ENCODE results near the gene JAZF1.

The JAZF1 gene

DNA sequence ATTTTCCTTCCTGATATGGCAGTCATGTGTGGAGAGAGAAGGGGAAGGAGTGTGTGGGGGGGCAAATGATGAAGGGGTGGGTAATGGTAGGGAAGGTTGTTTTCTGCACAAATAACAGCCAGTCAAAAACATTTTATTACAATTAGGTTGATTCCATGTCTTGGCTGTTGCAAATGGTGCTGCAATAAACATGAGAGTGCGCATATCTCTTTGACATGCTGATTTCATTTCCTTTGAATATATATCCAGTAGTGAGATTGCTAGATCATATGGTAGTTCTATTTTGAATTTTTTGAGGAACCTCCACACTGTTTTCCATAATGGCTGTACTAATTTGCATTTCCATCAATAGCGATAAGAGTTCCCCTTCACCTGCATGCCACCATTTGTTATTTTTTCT lies 10.6 kb upstream of the JAZF1 start:
- no peak for DNase-seq

DNA sequence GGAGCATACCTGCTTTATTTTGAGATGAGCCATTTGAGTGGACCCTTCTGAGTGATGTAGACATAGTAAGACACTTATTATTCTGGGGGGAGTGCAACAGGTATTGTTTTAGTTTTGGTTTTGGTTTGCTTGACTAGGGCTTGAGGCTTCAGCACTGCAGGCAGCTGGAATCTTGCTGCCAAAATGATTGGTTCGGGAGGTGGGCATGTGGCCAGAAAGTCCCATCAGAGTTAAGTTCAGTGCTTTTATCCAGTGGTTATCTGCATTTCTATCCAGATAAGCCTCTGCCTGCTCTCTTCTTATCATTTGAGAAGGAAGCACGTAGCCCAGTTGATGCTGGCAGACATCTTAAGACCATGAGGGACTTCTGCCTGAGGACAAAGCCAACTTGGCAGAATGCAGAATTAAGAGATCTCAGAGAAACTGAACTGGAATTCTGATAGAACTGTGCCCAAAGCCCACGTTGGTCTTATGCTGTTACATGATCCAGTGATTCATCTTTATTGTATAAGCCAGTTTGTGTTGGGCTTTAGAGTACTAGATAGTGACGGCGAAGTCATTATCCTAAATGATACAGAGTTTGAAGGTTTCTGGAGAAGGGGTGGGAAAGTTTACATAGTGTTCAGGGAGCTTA lies 9.6 kb upstream of the JAZF1 start:
- DNase-seq, result no peak

DNA sequence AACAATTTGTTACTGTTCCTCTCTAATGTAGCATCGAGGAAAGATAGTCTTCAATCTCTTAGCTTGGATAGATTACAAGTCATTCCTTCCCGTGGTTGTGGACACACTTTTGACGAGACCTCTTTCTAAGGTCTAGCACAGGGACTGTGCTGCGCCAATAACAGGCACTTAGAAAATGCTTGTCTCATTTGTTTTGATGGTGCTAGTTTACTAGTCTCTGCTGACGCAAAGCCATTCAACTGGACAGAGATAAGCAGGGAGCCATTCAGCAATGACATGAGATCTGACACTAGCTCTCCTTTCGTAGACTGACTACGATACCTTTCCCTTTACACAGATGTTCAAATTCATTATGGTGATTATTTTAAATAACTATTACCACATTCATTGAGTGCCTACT lies 6.4 kb upstream of the JAZF1 start:
- DNase-seq, result no peak

DNA sequence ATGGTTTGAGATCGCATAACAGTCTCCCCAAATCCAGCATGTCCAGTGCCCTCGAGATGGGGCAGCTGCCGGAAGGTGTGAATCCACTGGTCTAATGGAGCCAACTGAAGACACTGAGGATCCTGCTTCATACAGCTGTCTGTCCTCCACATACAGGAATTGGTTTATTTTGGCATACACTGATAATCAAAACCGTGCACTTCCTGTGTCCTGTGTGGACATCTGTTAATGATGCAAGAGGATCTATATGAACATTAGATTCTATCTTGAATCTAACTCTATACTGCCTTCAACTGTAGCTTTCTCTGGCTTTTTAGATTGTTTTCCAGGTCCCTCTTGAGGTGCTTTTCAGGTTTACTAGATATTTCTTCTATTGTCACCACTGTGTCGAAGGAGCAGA lies 3.0 kb upstream of the JAZF1 start:
- DNase-seq, result peak; percentile 22

DNA sequence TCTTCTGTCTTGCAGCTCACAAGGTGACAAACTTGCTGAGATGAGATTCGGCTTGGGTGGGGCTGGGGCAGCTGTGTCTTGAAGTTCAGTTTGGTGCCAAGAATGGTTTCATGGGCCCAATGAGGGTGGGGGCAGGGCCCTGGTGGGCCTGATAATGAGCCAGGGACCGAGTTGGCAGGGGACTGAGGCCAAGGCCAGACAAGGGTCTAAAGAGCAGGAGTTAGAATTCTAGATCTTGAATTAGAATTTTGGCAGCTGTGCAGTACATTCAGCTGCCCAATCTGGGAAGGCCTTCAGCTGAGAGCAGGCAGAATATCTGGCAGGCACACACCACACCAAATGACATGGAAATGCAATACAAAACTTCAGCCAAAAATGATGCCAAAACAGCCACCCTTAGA lies 1.5 kb upstream of the JAZF1 start:
- DNase-seq, result no peak

- no peak for DNase-seq
Measured at GRCh38 chr7:28181416-28181815, 821 bp upstream of the JAZF1 start.

DNA sequence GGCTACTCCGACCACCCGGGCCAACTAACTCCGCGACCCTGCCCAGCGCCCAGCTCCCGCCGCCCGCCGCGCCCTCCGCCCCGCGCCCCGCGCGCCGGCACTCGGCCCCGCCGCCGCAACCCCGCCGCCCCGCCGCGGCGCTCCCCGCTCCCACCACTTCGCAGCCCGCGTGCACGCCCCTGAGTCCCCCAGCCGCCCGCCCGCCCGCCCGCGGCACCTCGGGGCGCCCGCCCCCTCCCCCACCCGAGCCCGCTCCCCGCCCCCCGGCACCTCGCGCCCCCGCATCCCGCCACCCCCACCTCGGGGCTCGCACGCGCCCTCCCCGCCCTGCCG lies 598 bp downstream of the JAZF1 start:
- no peak for DNase-seq

DNA sequence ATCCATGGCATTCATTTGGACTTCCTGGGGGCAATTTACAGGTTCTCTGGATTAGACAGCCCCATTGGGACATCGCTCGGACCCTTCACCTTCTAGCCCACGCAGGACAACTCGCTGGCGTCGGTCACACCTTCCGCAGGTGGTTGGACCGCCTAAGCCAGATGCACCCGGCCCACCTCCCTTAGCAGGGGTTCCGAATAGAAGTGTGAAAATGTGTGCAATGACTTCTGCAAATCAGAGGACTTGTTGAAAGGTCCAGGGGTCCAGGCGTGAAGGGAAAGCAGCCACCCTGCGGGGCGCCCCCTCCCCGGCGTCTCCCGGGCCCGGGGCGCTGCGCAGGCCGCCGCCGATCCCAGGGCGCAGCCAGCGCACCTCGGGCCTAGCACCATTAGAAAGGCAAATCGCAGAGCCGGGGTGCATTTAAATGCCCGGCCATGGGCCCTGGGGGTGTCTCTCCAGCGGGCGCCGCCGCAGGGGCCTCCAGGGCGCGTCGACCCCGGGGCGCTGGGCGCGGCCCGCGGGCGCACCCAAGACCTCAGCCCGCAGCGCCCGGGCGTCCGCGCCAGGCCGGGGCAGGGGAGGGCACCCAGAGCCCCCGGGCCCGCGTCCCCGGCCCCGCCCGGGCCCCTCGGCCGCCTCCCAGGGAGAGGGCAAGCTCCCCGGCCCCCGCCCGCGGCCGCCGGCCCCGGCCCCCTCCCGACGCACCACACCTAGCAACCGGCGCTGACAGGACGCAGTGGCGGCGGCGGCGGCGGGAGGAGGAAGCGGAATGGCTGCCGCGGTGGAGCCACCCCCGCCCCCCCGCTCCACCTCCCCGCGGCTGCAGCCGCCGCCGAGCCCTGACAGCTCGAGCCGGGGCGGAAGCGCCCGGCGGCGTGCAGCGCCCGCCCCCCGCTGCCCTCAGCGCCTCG lies 1.2 kb downstream of the JAZF1 start:
- DNase-seq, result peak; percentile 94

DNA sequence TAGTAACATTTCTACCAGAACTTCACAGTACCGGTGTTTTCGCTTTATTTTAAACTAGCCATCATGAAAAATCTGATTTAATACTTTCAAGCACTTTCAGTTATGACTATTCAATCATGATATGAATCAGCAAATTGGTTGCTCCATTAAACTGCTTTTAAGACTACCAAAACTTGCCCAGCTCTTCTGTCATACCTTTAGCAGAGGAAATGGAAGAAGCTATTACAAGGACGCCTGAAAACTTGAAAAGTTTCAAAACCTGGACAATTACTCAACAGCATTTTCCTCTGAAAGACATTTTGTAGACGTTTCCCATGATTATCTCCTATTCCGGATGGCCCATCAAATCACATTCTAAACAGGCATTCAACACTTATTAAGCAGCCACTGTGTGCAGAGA lies 2.0 kb downstream of the JAZF1 start:
- no peak for DNase-seq

- no peak for DNase-seq
Measured at GRCh38 chr7:28177836-28178235, 2.8 kb downstream of the JAZF1 start.

GRCh38 chr7:28176645-28177044 lies 4.0 kb downstream of the JAZF1 start:
- DNase-seq, result no peak

DNA sequence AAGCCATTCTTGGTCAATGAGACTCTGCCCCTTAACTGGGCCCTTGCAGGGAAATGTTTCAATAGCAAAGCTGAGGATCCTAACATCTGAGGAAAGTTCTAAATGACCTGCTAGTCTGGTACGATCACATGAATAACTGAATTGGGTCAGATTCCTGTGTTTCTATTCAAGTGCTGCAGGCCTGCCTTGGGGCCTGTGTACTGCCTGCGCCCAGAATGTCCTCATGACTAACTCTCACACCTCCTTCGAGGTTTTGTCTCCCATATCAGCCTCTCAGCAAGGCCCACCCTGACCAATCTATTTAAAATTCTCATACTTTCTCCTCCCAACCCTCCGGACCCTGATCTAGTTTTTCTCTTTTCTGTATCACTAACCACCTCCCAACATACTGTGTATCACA lies 4.4 kb downstream of the JAZF1 start:
- DNase-seq, result no peak

GRCh38 chr7:28174901-28175661 lies 5.5 kb downstream of the JAZF1 start:
- DNase-seq, result no peak

- no peak for DNase-seq
Measured at GRCh38 chr7:28174442-28174841, 6.2 kb downstream of the JAZF1 start.

DNA sequence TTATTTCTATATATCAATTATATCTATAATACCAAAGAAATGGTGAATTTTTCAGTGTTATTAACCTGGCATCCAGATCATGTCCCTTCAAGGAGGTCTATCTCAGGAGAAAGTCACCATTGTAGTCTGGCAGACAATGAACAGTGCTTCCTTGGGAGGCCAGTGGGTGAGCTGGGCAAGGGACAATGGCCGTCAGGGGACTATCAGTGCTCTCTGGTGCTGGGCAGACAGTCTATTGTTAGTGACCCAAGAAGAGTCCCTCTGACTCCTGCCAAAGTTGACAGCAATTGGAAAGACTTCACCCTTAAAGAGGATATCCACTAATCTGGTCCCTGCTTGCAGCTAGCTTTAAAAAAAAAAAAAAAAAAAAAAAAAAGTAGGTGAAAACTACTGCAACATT lies 7.1 kb downstream of the JAZF1 start:
- DNase-seq, result no peak

GRCh38 chr7:28172958-28173357 lies 7.6 kb downstream of the JAZF1 start:
- DNase-seq, result no peak

GRCh38 chr7:28170701-28171100 lies 9.9 kb downstream of the JAZF1 start:
- no peak for DNase-seq

DNA sequence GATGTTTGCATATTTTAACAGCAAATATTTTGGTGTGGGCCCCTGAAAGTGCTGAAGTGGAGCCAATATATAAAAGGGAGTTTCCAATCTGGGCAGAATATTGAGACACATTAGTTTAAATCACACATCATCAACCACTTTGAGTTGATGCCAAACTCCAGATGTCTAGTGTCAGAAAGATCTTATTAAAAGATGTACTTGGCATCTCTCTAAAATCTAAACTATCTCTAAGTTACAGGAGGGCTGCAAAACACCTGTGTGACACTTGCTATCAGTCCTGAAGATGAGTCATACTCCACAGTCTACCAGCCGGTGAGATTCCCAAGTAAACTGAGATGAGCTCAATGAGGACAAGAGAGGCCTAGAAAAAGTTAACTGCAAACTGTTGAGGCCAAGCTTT lies 11.4 kb downstream of the JAZF1 start:
- DNase-seq, result no peak

- no peak for DNase-seq
Measured at GRCh38 chr7:28168393-28169158, 12.0 kb downstream of the JAZF1 start.

GRCh38 chr7:28166982-28167715 lies 13.4 kb downstream of the JAZF1 start:
- DNase-seq, result no peak

GRCh38 chr7:28165961-28166955 lies 14.3 kb downstream of the JAZF1 start:
- DNase-seq, result no peak

Measured in NCI-H69 (cell line).